Activated CD8-positive, alpha-beta memory T cell treated with anti-CD3 and anti-CD28 coated beads, Interleukin-2, amount 50 U/mL, for 1 hour (primary cell): ENCODE results near the gene FGD2.

Experiments used
- DNase-seq: peaks from one replicate; pipeline ENCODE4 v3.0.0-alpha.2; 2020; ENCODE audit errors: extremely low read depth

The FGD2 gene

DNA sequence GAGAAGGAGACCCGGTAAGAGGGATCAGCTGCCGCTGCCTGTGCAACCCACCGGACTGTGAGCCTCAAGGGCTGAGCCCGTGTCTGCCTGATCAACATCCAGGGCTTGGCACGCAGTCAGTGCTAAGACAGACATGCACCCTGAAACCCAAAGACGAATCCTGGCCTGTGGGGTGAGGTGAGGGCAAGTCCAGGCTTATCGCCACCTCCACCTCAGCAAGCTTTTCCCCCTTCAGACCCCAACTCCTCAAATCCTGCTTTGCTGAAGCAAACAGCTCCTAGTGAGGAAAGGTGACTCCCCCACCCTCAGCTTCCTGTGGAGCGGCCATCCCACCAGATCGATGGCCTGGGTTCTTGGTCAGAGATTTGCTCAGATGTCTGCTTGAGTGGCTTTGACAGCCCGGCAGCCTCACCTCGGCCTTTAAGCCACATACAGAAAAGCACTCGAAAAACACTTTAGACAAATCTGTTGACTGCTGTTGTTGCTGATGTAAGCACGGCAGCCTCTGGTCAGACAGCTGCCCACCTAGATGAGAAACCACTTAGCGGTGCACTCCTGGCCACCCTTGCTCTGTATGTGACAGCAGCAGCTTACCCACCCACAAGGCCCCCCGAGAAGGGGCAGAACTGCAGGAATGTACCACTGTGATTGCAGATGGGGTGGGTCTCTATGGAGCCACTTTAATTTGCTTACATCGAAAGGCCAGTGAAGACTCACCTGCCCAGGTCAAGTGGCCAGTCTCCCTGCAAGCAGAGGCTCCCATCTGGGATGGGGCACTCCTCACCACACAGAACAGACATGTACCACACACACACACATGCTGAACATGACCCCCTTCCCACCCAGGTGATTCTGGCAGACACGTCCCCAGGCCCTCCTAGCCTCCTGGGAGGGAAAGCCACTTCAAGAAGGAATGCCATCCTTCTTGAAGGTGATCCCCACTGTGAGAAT is 34.3 kb upstream of the FGD2 start:
- no peak for DNase-seq

GRCh38 chr6:36971921-36972673 is 33.4 kb upstream of the FGD2 start:
- no peak for DNase-seq

DNA sequence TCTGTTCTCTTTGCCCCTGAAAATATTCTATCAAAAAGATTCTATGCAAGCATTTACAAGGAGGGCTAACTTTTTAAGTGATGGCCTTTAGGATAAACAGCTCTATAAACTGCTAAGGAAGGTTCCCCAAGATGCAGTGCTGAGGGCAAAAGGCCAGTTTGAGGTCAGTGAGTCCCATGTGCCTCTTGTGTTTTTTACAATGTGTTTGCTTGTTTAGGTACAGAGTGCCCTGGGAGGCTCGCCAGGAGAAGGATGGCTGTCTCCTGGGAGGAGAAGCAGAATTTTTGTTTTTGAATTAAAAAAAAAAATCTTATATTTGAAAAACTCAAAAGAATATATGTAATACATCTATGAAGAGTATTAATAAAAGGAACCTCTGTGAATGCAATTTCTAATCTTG is 32.3 kb upstream of the FGD2 start:
- DNase-seq = no peak

DNA sequence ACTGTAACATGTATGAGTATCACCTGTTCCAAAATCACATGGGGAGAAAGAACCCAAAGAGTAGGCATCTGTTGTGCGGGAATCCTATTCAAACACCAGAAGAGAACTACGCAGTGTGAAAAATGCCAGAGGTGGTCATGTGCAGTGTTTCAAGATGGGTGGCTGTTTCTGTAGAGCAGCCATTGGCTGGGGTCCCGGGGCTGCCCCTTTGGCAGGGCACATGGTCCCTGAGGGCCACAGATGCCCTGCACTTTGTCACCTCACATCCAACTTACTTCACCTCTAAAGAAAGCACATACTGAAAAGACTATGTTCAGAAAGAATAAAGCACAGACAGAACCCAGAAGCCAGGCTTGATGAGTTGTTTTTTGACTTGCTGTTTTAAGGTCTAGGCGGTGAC is 31.8 kb upstream of the FGD2 start:
- no peak for DNase-seq

DNA sequence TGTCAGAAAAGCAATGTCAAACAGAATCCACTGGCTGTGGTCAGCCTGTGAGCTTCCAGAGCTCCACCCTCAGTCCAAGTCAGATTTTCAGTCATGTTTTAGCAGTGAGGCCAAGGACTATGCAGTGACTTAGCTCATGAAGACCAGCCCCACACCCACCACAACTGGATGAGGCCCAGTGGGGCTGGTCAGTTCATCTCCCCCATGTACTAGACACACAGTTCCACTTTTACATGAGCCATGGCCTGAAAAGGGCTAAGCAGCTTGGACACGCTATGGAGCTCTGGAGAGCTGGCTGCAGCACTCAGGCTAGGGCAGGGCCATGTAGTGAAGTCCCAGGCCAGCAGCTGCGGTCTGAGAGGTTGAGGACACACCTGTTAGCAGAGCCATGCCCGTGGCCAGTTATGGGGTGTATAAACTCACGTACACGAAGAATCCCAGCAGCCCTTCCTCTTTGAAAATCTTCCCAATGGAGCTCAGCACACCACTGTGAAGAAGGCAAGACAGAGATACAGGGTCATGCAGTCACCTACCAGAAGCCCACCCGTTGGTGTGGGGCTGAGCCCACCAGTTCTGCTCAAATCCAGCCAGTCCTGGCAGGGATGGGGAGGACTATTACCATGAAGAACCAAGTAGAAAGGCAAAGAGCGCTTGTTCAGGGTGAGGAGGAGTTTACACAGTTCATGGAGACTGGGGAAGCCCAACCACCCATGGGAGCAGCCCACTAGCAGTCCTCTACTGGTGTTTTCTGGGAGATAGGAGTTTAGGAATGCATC is 30.0 kb upstream of the FGD2 start:
- no peak for DNase-seq

GRCh38 chr6:36976007-36976264 is 29.5 kb upstream of the FGD2 start:
- no peak for DNase-seq

DNA sequence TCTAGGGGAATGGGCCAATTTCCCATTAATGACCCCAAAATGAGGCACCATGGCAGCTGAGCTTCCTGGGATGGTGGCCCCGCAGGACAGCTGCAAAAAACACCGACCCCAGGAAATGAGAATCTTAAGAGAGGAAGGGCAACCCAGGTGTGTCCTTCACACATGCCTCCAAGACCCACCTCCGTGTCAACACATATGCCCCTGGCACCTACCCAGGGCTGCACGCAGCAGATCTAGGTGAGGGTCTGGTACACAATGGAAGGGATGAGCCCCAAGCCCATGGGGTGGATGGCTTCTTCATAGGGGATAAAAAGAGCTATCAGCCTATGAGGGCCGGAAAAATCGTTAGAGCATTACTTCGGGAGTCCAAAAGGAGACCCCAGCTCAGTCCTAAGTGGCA is 28.9 kb upstream of the FGD2 start:
- no peak for DNase-seq

GRCh38 chr6:36976931-36977330 is 28.5 kb upstream of the FGD2 start:
- no peak for DNase-seq

DNA sequence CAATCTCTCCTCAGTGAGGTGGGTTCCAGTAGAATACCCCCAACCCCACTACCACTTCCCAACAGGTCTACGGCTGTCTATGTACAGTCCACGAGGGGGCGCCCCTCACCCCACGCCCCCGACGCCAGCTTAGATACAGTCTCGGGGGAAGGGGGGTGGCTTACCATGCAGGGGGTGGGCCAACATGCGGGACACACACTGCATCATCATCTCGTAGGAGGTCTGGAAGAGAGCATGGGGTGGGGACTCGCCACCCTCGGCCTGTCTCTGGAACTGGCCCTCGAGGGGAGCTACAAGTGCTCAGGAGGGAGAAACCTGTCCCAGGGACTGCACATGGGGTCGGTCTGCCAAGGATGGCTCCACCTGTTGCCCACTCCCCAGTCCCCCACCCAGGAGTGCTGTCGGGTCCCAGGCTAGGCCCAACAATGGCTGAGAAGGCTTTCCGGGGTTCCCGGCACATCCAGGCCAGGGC is 27.9 kb upstream of the FGD2 start:
- DNase-seq = no peak

DNA sequence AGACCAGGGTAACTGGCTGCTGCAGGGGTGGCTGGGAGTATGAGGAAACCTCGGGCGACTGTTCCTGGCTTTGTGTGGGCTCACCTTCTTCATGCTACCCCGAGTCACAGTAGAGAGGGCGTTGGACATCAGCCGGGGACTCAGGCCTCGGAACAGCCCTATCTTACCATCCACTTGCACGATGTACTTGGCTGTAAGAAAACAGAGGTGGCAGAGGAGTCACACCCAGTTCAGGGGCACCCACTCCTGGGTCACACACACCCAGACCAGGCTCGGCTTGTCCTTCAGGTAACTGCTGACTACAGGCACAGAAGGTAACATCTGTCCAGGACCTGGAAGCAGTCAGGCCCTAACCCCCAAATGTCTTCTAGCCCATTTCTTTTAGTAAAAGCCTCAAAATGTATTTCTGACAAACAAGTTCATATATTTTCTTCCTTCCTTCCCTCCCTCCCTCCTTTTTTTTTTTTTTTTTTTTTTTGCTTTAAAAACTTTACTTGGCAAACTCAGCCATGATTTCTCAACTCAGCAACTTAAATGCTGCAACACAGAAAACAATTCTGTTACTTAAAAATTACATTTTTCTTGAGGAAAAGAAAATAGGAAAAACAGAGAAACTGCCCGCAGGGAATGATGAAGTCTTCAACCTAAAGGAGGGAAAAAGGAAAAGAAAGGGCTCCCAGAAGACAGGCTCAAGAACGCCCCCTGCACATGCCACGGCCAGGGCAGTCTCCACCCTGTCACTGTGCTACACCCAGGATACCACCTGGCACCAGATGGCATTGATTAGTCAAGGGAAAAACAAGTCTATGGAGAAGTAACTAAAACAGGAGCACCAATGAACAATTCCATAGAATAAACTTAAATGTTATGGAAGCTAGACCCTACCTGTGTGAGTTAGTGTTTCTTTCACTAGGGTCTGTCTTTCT is 26.8 kb upstream of the FGD2 start:
- DNase-seq = no peak

- DNase-seq = no peak
These were observed 26.1 kb upstream of the FGD2 start for GRCh38 chr6:36979347-36979742.

DNA sequence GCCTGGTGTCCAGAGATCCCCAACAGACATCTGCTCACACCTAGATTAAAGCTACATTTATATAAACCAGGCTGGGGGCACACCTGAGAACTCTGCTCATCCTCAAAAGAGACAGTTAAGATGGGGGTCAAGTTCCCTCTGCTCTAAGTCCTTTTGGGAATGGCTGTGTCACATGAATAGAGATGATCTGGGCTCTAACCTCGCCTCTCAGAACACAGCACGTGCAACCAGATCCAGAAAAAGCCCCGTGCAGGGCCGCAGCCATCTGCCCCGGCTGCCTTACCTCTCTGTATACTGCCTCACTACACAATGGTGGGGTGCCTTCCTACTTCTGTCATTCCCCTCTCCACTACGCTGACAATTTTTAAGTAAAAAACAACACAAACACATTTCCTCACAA is 25.3 kb upstream of the FGD2 start:
- no peak for DNase-seq

DNA sequence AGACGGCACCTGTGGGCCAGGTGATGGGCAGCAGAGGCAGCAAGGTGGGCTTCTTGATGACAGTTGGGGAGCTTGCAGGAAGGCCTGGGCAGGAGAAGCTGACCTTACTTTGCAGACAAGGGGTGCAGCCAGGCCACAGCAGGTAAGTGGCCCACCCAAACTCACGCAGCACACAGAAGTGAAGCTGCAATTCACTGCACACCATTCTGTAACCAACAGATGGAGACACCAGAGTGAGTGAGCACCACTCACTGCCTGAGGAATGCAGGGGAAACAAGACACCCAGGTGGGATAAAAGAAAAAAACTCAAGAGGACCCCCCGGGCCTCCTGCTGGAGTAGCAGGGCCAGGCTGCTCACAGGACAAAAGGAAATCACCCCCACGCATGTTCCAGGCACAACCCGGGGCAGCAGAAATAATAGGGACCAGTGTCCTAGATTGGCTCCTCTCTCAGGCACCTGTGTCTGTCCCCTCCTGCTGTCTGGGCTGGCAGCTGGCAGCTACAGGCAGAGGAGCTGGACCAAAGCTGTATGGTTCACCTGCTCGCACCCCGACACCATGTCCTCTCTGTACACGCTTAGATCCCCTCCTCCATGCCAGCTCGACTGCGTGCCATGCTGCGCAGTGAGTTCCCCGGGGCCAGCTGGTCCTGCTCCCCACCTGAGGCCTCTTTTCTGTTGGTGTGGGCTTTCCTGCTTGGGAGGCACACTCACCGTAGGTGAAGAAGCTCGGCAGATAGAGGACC is 24.4 kb upstream of the FGD2 start:
- no peak for DNase-seq

- no peak for DNase-seq
These were observed 21.9 kb upstream of the FGD2 start for GRCh38 chr6:36983538-36983937.

- peak; percentile 53 for DNase-seq
These were observed 20.7 kb upstream of the FGD2 start for GRCh38 chr6:36984581-36985416.

- DNase-seq = no peak
These were observed 20.0 kb upstream of the FGD2 start for GRCh38 chr6:36985417-36985807.

DNA sequence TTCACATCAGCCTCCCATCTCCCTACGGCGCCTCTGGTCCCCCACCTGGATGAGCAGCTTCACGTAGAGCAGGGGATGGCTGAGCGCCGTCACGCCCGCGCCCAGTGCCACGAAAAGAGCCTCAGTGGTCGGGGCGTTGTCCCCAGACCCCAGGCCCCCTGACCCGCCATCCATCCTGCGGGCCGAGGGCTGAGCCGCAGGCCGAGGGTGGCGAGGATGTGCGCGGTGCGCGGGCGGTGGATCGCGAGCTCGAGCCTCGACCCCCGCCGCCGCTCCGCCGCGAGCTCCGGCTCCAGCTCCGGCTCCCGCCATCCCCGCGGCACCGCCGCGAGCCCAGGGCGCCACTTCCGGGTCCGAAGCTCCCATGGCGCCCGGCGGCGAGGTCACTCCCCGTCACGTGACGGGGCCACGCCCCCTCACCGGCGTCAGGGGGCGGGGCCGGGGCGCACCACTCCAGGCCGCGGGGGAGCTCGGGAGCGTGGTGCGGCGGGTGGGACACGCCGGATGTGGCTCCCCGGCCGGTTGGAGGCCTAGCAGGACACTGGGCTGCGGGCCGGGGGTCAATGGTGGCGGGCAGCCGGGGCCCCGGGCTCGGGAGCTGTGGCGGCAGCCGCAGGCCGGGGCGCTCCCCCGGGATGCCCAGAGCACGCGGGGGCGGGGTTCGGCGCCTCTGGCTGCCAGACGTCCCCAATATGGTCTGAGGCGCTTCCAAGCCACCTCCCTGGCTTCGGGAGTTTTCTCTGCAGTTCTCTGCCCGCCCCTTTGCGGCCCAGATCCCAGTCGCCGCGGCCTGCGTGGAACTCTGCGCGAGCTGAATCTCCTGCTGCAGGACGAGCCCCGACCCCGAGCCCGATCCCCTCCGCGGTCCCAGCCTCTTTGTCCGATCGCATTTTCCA is 19.4 kb upstream of the FGD2 start, which contains the start of gene MTCH1:
TSS of gene MTCH1 (minus strand) at position 389 of the 896 bp plus-strand sequence. CDS start at position 366, 23 bp downstream.
- DNase-seq = peak; percentile 66

- no peak for DNase-seq
These were observed 18.8 kb upstream of the FGD2 start for GRCh38 chr6:36986704-36987047.

DNA sequence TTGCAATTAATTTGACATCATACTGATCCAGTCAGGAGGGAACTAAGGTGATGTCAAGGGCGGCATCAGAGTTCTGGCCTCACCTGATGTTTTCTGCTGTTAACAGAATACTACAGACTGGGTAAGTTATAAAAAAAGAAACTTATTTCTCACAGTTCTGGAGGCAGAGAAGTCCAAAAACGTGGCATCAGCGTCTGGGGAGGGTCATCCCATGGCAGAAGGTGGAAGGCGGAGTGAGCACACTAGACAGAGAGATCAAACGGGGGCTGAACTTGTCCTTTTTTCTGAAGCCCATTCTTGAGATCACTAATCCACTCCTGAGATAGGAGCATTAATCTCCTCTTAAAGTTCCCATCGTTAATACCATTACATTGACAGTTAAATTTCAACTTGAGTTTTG is 16.2 kb upstream of the FGD2 start:
- no peak for DNase-seq
